Kidney tubule cell (primary cell): ENCODE data around the gene CD99.
"Not testable (repeated sequence)": the region's sequence is repeated elsewhere in the genome, so short reads cannot be mapped to it uniquely, and the experiment has no call there.

ENCODE experiments used
- DNase-seq: peaks from one replicate; pipeline ENCODE4 v3.0.0-alpha.2; 2018; ENCODE audit warnings: low spot score

The CD99 gene

DNA sequence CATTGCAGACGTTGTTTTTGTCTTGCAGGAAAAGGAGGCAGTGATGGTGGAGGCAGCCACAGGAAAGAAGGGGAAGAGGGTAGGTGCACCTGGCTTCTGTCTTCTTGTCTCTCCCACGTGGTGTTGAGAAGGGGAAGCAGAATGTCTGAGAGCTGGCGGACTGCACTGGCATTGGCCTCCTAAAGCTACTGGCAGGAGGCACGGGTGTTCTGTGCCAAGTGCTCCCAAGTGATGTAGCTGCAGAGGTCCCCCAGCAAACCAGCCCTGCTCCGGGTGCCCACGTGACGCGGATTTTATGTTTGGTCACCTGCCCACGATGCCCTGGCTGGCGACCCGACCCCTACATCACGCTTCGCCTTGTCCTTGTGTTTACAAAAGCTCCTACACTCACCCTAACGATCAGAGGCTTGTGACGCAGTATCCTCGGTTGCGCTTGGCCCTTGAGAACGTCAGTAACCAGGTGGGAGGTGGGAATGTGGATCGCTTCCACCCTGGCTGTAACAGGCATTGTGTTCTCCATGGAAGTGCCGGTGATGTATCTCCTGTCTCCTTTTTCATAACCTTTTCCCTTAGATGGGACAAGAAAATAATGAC is 32.3 kb downstream of the CD99 start:
- no peak for DNase-seq

DNA sequence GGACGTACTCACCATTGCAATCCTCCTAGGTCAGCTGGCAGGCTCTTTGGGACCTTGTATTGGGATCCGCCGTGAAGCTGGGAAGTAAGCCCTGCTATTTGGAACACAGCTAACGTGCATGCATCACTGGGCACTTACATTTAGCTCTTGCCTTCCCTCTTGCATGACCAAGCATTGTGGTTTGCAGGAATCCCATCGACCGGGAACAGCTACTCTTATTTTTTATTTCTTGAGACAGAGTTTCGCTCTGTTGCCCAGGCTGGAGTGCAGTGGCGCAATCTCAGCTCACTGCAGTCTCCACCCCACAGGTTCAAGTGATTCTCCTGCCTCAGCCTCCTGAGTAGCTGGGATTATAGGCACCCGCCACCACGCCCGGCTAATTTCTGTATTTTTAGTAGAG is 36.2 kb downstream of the CD99 start:
- peak; percentile 81 for DNase-seq

DNA sequence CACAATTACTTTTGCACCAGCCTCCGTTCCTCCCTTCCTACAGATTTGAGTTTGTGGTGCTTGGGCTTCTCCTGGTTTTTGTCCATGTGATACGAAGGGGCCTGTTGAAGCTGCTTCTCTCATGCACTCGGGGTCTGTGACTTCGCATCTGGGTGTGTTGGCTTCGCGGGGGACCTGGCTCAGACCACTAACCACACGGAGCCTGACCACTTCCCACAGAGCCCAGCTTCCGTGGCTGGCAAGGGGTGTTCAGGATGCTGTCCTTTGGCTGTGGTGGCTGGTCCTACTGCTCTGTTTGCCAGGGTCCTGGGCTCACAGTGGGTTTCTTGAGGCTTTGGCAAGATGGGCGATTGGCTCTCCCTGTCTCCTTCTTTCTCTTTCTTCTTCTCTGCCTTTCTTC is 41.0 kb downstream of the CD99 start:
- DNase-seq, result no peak

DNA sequence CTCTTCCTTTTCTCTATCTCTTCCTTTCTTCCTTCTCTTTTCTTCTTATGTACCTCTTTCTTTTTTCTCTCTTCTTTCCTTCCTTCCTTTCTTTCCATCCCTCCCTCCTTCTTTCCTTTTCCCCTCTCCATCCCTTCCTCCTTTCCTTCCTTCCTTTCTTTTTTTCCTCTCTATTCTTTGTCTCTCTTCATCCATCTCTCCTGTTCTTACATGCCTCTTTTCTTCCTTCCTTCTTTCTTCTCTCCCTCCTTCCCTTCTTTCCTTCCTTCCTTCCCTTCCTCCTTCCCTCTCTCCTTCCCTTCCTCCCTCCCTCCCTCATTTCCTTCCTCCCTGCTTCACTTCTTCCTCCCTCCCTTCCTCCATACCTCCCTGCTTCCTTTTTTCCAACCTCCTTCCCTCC is 41.6 kb downstream of the CD99 start:
- no peak for DNase-seq

DNA sequence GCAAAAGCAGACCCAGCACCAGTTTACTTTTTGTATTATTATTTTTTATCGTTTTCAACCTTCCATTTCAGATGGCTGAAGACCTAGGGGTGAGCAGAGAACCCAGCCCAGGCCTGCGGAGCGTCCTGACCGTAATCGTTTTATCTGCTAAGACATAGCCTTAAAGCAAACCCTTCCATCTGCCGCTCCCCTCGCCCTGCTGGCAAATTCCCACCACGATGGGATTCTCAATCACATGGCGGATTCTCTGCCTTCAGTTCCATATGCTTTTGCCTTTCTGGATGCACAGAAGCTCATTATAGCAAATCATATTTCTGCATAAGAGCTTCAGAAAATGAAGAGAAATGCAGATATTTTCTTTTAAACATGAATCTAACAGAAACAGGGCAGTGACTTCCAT is 42.2 kb downstream of the CD99 start:
- no peak for DNase-seq

DNA sequence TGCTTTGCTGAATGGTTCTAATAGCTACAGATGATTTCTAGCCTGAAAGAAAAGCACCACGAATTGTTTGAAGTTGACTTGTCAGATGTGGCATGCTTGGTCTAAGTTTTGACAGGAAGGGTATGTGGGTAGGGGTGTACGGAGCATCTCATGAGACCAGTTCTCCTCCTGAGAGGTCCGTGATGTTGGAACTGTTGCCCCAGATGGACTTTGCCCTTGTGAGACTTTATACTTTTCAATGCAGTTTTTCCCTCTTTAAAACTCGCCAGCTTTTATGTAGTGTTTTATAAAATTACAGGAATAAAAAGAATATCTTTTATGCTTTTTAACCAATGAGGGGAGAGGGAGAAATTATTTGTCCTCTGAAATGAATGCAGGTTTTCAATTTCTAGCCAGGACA is 44.2 kb downstream of the CD99 start:
- DNase-seq, result no peak

DNA sequence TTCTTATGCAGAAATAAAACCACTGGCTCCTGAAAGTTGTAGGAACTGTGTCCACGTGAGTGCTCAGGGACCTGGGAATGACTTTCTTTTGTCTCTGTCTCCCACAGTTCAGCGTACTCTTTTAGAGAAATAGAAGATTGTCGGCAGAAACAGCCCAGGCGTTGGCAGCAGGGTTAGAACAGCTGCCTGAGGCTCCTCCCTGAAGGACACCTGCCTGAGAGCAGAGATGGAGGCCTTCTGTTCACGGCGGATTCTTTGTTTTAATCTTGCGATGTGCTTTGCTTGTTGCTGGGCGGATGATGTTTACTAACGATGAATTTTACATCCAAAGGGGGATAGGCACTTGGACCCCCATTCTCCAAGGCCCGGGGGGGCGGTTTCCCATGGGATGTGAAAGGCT is 49.6 kb downstream of the CD99 start:
- DNase-seq, result no peak

DNA sequence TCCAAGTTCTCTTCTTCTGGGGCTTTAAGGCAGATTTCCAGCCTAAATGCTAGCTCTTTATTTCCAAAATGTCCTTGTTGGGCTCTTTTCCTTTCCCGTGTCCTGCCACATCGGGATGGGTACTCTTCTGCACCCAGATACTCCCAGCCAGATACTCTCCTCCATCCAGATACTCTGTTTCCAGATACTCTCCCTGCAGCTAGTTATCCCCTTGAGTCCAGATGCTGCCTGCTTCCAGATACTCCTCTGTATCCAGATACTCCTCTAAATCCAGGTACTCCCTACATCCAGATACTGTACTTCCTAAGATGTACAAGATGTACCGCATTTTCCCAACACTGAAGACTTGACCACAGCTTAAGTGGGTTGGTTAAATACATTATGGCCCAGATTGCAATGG is 50.3 kb downstream of the CD99 start:
- no peak for DNase-seq

DNA sequence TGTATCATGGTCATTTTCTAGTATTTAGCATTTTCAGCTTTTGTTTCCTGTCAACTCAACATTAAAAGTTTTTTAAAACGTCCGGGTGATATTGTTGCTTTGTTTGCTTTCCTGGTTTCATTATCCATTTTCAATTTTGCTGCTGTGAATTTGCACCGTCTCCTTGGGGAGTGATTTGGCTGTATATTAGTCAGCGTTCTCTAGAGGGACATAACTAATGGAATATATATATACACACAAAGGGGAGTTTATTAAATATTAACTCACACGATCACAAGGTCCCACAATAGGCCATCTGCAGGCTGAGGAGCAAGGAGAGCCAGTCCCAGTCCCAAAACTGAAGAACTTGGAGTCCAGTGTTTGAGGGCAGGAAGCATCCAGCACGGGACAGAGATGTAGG is 55.2 kb downstream of the CD99 start:
- DNase-seq, result peak; percentile 4

DNA sequence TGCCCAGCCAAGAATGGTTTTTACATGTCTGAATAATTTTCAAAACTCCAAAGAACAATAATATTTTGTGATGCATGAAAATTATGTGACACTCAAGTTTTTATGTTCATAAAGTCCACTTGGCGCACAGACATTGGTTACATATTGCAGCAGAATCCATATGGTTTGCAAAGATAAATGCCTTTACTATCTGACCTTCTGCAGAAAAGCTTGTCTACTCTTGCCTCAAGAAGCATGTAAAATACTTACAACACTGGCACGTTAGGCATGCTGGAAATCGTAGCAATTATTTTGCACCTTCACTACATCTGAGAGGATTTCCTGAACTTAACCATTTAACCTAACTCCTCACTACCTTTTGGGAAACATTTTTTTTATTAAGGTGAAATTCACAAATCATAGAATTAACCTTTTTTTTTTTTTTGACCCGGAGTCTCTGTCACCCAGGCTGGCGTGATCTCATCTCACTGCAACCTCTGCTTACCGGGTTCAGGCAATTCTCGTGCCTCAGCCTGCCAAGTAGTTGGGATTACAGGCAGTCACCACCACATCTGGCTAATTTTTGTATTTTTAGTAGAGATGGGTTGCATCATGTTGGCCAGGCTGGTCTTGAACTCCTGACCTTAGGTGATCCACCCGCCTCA is 57.2 kb downstream of the CD99 start:
- no peak for DNase-seq

DNA sequence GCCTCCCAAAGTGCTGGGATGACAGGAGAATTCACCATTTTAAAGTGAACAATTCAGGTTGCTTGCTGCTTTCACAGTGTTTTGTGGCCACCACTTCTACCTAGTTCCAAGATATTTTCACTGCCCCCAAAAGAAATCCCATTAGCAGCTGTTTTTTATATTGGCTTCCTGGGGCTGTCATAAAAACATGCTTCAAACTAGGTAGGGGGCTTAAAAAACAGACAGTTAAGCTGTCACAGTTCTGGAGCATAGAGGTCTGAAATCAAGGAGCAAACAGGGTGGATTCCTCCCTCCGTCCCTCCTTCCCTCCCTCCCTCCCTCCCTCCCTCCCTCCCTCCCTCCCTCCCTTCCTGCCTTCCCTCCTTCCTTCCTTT is 57.7 kb downstream of the CD99 start:
- no peak for DNase-seq

DNA sequence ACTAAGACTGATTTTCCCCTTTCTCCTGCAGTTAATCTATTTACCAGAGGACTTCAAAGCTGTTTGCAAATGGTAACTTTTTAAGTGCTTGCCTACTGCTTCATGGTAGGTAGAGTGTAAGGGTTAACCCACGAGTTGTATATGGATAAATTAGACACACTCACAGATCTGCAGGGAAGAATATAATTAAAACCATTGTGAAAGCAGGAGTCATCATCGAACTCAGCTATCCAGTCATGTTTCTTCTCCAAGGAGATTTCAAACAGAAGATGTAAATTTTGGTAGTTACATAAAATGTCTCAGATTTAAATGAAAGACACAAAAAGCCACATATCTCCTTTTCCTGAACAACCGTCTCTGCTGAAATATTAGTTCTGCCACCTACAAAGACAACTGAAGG is 60.2 kb downstream of the CD99 start:
- DNase-seq, result no peak

DNA sequence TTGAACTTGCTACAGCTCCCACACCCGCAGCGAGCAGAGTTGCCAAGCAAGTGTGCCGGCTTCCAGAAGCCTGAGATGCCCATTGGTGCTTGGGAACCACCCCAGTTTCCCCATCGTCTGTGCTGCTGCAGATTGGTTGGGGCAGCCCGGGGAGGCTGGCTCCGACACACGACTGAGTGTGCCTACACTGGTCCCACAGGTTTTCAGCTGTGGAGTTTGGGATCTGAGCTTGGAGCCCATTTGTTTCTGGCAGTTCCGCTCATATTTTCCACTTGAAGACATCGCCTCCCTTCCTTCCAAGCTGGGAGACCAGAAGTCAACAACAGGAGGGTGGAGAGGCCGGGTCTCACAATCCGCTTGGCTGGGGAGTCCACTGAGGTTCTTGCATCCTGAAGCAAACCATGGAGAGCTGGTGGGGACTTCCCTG is 60.8 kb downstream of the CD99 start, which contains the start of gene XG:
Gene XG (plus strand): TSS at position 167 of the 427 bp plus-strand sequence. CDS start 235 bp downstream, at position 402.
- DNase-seq, result not testable (repeated sequence)

DNA sequence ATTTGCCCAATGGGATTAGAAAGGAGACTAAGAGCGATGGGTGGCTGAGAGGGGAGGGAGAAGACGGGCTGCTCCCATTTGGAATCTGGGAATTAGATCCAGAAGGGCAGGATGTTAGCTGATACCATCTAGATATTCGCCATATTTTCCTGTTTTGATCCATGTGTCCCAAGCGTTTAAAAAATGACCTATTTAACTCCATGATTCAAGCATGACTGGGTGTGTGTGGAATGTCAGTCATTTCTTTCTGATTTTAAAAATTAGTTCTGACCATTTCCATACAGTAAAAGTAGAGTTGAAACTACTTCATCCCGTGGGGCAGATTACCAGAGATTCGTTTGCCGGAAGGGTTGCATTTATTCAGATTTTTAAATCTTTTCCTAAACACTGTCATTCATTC is 61.3 kb downstream of the CD99 start:
- DNase-seq, result not testable (repeated sequence)

DNA sequence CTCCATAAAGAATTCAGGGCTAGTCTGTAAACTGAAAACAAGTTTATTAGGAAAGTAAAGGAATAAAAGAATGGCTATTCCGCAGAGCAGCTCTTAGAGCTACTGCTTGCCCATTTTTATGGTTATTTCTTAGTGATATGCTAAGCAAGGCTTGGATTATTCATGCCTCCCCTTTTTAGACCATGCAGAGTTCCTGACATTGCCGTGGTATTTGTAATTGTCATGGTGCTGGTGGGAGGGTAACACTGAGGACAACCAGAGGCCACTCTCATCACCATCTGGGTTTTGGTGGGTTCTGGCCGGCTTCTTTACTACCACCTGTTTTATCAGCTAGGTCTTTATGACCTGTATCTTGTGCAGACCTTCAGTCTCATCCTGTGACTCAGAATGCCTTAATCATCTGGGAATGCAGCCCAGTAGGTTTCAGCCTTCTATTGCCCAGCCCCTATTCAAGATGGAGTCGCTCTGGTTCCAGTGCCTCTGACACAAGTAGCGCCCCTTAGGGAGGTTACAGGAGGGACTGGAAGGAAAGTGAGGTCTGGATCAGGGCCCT is 64.1 kb downstream of the CD99 start:
- DNase-seq, result not testable (repeated sequence)

DNA sequence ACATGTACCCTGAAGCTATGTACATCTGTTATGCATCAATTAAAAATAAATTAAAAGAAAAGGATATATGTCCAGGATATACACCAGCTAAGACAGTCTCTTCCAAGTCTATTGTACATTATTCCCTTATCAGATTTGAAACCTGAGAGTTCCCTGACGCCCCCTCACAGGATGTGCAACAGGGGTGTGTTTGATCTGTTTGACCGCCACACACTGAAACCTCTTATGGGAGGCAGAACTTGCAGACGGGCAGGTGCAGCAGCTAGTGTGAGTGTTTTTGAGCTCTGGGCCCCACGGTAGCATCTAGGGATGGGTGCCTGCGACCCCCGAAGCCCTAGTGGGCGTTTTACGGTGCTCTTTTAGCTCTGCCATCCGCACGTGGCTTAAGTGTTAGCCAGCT is 65.5 kb downstream of the CD99 start:
- no peak for DNase-seq

DNA sequence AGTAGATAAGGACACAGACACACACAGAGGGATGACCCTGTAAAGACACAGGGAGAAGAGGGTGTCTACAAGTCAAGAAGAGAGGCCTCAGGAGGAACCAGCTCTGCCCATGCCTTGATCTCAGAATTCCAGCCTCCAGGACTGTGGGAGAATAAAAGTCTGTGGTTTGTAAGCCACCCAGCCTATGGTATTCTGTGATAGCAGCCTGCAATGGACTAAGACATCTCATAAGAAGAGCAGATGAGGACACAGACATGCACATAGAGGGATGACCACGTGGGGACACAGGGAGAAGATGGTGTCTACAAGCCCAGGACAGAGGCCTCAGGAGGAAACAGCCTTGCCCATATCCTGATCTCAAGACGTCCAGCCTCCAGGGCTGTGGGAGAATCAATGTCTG is 70.2 kb downstream of the CD99 start:
- no peak for DNase-seq

DNA sequence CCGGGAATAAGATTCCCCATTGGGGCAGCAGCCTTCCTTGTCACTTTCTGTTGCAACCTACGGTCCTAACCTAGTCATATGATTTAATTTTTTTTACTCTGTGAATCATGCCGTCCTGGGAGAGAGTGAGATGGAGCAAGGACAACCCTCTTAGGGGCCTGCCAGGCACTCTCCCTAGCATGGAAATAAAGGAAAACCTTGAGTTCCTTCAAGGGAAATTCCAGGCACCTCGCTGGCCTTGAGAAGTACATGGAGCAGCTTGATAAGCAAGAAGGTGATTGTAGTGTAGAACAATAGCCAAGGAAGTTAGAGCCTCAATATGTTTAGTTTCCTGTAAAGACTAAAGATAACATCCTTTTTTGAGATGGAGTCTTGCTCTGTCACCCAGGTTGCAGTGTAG is 71.6 kb downstream of the CD99 start:
- DNase-seq, result not testable (repeated sequence)

DNA sequence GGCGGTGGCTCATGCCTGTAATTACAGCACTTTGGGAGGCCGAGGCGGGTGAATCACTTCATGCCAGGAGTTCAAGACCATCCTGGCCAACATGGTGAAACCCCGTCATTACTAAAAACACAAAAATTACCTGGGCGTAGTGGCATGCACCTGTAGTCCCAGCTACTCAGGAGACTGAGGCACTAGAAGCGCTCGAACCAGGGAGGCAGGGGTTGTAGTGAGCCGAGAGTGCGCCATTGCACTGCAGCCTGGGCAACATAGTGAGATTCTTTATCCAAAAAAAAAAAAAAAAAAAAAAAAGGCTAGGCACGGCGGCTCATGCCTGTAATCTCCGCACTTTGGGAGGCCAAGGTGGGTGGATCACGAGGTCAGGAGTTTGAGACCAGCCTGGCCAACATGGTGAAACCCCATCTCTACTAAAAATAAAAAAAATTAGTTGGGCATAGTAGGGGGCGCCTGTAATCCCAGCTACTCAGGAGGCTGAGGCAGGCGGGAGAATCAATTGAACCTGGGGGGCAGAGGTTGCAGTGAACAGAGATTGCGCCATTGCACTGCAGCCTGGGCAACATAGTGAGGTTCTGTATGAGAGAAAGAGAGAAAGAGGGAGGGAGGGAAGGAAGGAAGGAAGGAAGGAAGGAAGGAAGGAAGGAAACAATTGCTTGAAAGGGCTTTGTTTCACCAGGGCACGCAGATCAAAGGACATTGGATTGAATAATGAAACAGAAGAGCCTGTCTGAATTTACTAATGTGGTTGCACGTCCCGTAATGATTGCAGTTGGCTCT is 73.9 kb downstream of the CD99 start:
- not testable (repeated sequence) for DNase-seq

DNA sequence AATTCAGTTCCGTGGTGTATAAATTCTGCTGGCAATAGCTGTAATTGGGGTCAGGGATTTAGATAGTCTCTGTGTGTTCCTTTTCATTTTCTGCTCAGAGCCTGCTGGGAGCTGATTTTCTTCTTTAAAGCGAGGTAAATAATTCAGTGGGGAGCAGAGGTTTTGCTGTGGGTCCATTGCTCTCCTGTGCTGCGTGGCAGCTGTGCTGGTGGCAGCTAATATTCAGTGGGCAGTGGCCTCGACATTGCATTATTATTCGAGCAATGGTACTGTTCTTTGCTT is 74.4 kb downstream of the CD99 start:
- no peak for DNase-seq

DNA sequence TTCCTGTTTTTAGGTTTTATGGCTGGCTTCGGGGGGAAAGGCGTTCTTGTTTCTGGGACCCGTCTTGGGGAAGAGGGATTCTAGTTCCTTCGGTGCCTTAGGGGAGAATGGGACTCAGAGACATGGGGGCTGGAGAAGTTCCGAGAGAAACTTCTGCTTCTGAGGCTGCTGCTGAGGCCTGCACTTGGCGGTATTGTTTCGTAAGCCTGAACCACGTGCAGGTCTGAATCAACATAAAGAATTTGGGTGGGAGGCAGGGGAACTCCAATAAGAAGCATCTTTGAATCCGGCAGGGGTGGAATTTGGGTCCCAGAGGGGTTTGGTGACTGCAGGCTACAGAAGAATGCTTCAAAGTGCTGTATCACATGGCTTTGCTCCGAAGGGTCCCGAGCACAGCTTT is 75.8 kb downstream of the CD99 start:
- no peak for DNase-seq

DNA sequence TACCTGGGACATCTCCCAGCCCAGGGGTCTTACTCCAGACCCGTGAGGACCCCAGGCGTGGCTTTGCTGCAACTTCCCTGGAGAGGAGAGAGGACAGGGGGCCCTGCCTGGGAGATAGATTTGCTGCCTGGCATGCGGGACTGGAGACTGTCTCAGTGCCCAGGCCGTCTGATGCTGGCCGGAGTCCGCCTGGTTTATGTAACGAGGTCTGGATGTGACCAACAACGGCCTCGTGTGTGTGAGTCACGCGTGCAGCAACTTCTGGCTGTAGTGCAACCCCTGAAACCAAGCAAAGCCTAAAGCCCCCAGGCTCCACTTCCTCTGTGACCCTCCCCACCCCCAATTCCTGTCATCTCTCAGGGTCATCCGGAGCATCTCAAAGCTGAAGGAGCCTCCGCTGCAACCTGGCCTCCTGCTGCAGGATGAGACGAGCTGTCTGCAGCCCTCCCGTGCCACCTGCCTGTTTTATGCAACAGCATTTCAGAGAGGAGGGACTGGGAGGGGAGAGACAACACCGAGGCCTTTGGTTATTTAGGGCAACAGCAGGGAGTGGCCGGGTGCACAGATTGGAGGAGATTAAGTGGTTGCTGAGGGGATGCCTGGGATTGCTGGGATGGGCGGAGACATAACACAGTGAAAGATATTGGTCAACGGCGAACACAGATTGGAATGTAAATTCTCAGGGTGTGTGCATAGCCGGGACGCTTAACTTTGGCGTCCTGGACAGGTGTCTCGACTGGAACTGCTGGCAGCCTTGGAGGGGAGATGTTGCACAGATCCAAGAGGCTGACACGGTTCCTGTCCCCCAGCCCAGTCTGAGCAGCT is 76.7 kb downstream of the CD99 start:
- DNase-seq, result no peak
